PC-9 (cell line): ENCODE data around the gene LMNB1.

Source experiments
- CTCF ChIP-seq: fragments of 200-600 bp; sonication (generic); conservative IDR thresholded peaks from 2 replicates; pipeline ENCODE4 v1.6.1; 2017; ENCODE audit warnings: mixed run types, antibody characterized with exemption, mild to moderate bottlenecking, moderate library complexity
- EZH2 ChIP-seq: fragments of 200-600 bp; sonication (generic); IDR thresholded peaks from 2 replicates; pipeline ENCODE4 v1.8.0; 2017; ENCODE audit warnings: antibody characterized with exemption, low read depth

GRCh38 chr5:126858441-126858840, 81.5 kb downstream of the LMNB1 start:
- TF ChIP-seq CTCF = no peak
- TF ChIP-seq EZH2 = no peak
